ENCODE data around the gene AGPAT3.

DNA sequence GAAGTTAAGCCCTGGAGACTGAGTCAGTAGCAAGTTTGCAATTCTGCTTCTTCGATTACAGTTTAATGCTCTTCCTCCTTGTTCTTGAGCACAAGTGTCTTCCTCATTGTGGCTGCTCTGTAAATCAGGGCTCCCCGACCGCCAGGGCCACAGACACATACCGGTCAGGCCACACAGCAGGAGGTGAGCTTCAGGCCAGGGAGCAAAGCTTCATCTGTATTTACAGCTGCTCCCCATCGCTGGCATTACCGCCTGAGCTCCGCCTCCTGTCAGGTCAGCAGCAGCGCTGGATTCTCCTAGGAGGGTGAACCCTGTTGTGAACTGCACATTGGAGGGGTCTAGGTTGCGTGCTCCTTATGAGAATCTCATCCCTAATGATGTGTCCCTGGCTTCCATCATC is 145.4 kb downstream of the AGPAT3 start:
- TF ChIP-seq ZNF121 (tag by site-specific recombination; IDR thresholded peaks at IDR 0.05) (no peak), SP3 (tag by site-specific recombination; IDR thresholded peaks at IDR 0.05) (no peak), REPIN1 (tag by site-specific recombination; IDR thresholded peaks at IDR 0.05; ENCODE audit: low read depth) (no peak), CTCF (tag by site-specific recombination; IDR thresholded peaks at IDR 0.05) (no peak), ZNF623 (tag by site-specific recombination; IDR thresholded peaks at IDR 0.05) (no peak), ZNF426 (tag by site-specific recombination; IDR thresholded peaks at IDR 0.05) (no peak), YY1 (tag by site-specific recombination; IDR thresholded peaks at IDR 0.05) (no peak), ZNF211 (tag by site-specific recombination; IDR thresholded peaks at IDR 0.05; ENCODE audit: low read depth) (no peak), PRDM6 (tag by site-specific recombination; IDR thresholded peaks at IDR 0.05) (no peak), ZBTB1 (tag by site-specific recombination; IDR thresholded peaks at IDR 0.05) (no peak)
- TF ChIP-seq, protein P1, sequence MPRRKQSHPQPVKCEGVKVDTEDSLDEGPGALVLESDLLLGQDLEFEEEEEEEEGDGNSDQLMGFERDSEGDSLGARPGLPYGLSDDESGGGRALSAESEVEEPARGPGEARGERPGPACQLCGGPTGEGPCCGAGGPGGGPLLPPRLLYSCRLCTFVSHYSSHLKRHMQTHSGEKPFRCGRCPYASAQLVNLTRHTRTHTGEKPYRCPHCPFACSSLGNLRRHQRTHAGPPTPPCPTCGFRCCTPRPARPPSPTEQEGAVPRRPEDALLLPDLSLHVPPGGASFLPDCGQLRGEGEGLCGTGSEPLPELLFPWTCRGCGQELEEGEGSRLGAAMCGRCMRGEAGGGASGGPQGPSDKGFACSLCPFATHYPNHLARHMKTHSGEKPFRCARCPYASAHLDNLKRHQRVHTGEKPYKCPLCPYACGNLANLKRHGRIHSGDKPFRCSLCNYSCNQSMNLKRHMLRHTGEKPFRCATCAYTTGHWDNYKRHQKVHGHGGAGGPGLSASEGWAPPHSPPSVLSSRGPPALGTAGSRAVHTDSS (tag by site-specific recombination; IDR thresholded peaks at IDR 0.05) = no peak
- TF ChIP-seq, protein P2, sequence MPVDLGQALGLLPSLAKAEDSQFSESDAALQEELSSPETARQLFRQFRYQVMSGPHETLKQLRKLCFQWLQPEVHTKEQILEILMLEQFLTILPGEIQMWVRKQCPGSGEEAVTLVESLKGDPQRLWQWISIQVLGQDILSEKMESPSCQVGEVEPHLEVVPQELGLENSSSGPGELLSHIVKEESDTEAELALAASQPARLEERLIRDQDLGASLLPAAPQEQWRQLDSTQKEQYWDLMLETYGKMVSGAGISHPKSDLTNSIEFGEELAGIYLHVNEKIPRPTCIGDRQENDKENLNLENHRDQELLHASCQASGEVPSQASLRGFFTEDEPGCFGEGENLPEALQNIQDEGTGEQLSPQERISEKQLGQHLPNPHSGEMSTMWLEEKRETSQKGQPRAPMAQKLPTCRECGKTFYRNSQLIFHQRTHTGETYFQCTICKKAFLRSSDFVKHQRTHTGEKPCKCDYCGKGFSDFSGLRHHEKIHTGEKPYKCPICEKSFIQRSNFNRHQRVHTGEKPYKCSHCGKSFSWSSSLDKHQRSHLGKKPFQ (tag by site-specific recombination; IDR thresholded peaks at IDR 0.05) = no peak
